Keratinocyte (primary cell): ENCODE measurements around the gene FSIP1. TPM values are rescaled to one million over a fixed set of nuclear protein-coding genes. Genes with fewer than 3 reads are reported as not detected.

Experiments used
- DNase-seq: peaks from one replicate; pipeline ENCODE4 v3.0.0-alpha.2; 2011; ENCODE audit warnings: low read depth, missing footprints, low spot score
- FAIRE-seq: peaks from 2 replicates; lab custom pipeline; 2011; peaks lifted over from hg19 to GRCh38; lab: Jason Lieb, UNC
- H2AFZ ChIP-seq: 2 replicates; pipeline ENCODE4 v1.6.0; 2012; ENCODE audit warnings: low read length, control low read depth, inconsistent platforms; ENCODE audit not compliant: control insufficient read depth
- H3K27ac ChIP-seq: 2 replicates; pipeline ENCODE4 v1.5.1; 2011; ENCODE audit warnings: low read length; ENCODE audit not compliant: control insufficient read depth, insufficient read depth
- H3K27me3 ChIP-seq: 3 replicates; pipeline ENCODE4 v1.6.0; 2011; ENCODE audit warnings: low read length; ENCODE audit not compliant: control insufficient read depth, insufficient read depth; ENCODE audit errors: extremely low read depth
- H3K36me3 ChIP-seq, 2 experiments: 2 replicates in 1 of 2; 3 replicates in 1 of 2; pipeline ENCODE4 v1.5.1; 2011; ENCODE audit warnings: low read length in 2 of 2, mild to moderate bottlenecking in 1 of 2; ENCODE audit not compliant: control insufficient read depth in 2 of 2, insufficient read depth in 2 of 2; ENCODE audit errors: extremely low read depth in 1 of 2
- H3K4me1 ChIP-seq: 3 replicates; pipeline ENCODE4 v1.5.1; 2011; ENCODE audit warnings: low read length; ENCODE audit not compliant: control insufficient read depth, insufficient read depth; ENCODE audit errors: extremely low read depth
- H3K4me2 ChIP-seq: 3 replicates; pipeline ENCODE4 v1.6.0; 2011; ENCODE audit warnings: low read depth, low read length; ENCODE audit not compliant: control insufficient read depth, insufficient read depth; ENCODE audit errors: extremely low read depth
- H3K4me3 ChIP-seq, 3 experiments: fragments of 200-600 bp in 1 of 3; sonication (generic) in 1 of 3; 2 replicates in 2 of 3; 3 replicates in 1 of 3; pipeline ENCODE4 v1.5.1; 2011 to 2016; ENCODE audit warnings: low read length in 3 of 3, mild to moderate bottlenecking in 3 of 3, control low read depth in 2 of 3, inconsistent platforms in 1 of 3, low read depth in 1 of 3, mixed read lengths in 1 of 3, mixed run types in 1 of 3, moderate library complexity in 1 of 3; ENCODE audit not compliant: control insufficient read depth in 2 of 3, insufficient read depth in 2 of 3; ENCODE audit errors: extremely low read depth in 1 of 3
- H3K79me2 ChIP-seq: 2 replicates; pipeline ENCODE4 v1.6.0; 2012; ENCODE audit warnings: low read length; ENCODE audit not compliant: control insufficient read depth, insufficient read depth
- H3K9ac ChIP-seq: 3 replicates; pipeline ENCODE4 v1.6.0; 2011; ENCODE audit warnings: low read length; ENCODE audit not compliant: control insufficient read depth, insufficient read depth; ENCODE audit errors: extremely low read depth
- H3K9me1 ChIP-seq: 3 replicates; pipeline ENCODE4 v1.6.0; 2011; ENCODE audit warnings: low read length; ENCODE audit not compliant: control insufficient read depth, insufficient read depth; ENCODE audit errors: extremely low read depth
- H3K9me3 ChIP-seq: 2 replicates; pipeline ENCODE4 v1.5.1; 2012; ENCODE audit warnings: low read depth, low read length; ENCODE audit not compliant: control insufficient read depth
- H4K20me1 ChIP-seq: 3 replicates; pipeline ENCODE4 v1.6.0; 2011; ENCODE audit warnings: low read length; ENCODE audit not compliant: control insufficient read depth, insufficient read depth; ENCODE audit errors: extremely low read depth
- EZH2 ChIP-seq: IDR thresholded peaks from one replicate; pipeline ENCODE4 v1.6.1; 2012; ENCODE audit warnings: inconsistent platforms, mild to moderate bottlenecking, low read length, moderate library complexity
- dilution Hi-C: fragments of 300-500 bp; cut with MboI; formaldehyde crosslinking; loops from one replicate; pipeline ENCODE4 v1.7.0; 2020; ENCODE audit warnings: low sequenced_read_pairs; ENCODE audit not compliant: extremely low pct_ligation_motif_present
- polyA plus RNA-seq, 5 experiments: library from polyadenylated mRNA; depleted of rRNA in 3 of 5; stranded (reverse) in 3 of 5; stranded (forward) in 1 of 5; unstranded in 1 of 5; fragments of >200 nt; gene quantifications; 1 replicate in 1 of 5; 2 replicates in 3 of 5; 3 replicates in 1 of 5; pipeline versions ENCODE4 v1.2.1 to v1.2.3, GENCODE V29; 2011 to 2012; ENCODE audit warnings: missing spikeins in 2 of 5, low read depth in 1 of 5, low replicate concordance in 1 of 5
- TF ChIP-seq, protein P1 (sequence below), 3 experiments: IDR thresholded peaks in 1 of 3; conservative IDR thresholded peaks in 1 of 3; optimal IDR thresholded peaks in 1 of 3; 2 replicates in 2 of 3; 3 replicates in 1 of 3; pipeline versions ENCODE3 to v1.5.1; 2011; ENCODE audit warnings: low read length in 3 of 3, mild to moderate bottlenecking in 3 of 3, moderate library complexity in 2 of 3, control low read depth in 1 of 3, inconsistent platforms in 1 of 3; ENCODE audit not compliant: insufficient read depth in 2 of 3; ENCODE audit errors: extremely low read depth in 1 of 3

FSIP1 gene
- polyA plus RNA-seq, 1 donor (not counting 4 experiments of a cell fraction or from before 2014, with no cell fraction given) = 1.5 TPM

DNA sequence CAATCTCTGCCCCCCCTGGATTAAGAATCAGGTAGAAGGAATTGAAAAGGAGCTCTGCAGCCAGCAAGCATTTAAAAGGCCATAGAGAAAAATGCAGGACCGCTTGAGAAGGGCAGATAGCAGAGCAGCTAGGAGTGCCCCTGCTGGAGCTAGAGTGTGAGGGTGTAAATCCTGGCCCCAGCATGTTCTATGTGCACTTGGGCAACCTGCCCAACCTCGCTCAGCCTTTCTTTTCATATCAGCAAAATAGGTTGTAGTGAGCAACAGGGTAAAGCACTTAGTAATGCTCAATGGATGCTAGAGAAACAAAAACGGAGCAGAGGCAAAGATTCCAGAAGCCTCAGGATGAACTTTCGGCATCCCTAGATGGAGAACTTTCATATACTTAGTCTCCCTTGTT, 226.8 kb downstream of the FSIP1 start:
- dilution Hi-C loops = no loop called here
- FAIRE-seq (peak; percentile 73), DNase-seq (no peak)
- Histone ChIP-seq H3K4me1 (peaks cover 18% of the 10 kb centered on the region), H3K9me1 (no peaks in the 10 kb centered on the region), H3K27me3 (no peaks in the 10 kb centered on the region), H3K9me3 (no peaks in the 10 kb centered on the region), H4K20me1 (no peaks in the 10 kb centered on the region), H2AFZ (no peak overlapping the region), H3K79me2 (no peaks in the 10 kb centered on the region), H3K9ac (no peak overlapping the region), H3K4me3 (no peak overlapping the region), H3K4me2 (peak overlapping the region; percentile 56), H3K27ac (no peak overlapping the region), H3K36me3 (no peaks in the 10 kb centered on the region)
- TF ChIP-seq, protein P1, sequence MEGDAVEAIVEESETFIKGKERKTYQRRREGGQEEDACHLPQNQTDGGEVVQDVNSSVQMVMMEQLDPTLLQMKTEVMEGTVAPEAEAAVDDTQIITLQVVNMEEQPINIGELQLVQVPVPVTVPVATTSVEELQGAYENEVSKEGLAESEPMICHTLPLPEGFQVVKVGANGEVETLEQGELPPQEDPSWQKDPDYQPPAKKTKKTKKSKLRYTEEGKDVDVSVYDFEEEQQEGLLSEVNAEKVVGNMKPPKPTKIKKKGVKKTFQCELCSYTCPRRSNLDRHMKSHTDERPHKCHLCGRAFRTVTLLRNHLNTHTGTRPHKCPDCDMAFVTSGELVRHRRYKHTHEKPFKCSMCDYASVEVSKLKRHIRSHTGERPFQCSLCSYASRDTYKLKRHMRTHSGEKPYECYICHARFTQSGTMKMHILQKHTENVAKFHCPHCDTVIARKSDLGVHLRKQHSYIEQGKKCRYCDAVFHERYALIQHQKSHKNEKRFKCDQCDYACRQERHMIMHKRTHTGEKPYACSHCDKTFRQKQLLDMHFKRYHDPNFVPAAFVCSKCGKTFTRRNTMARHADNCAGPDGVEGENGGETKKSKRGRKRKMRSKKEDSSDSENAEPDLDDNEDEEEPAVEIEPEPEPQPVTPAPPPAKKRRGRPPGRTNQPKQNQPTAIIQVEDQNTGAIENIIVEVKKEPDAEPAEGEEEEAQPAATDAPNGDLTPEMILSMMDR (optimal IDR thresholded peaks at IDR 0.05 in 1 of 3, IDR thresholded peaks at IDR 0.05 in 1 of 3, conservative IDR thresholded peaks at IDR 0.05 in 1 of 3; ENCODE audit: extremely low read depth in 1 of 3, insufficient read depth in 2 of 3, low read length in 3 of 3) = peak in 2 of 3 experiments; percentile 10 to 40
- TF ChIP-seq EZH2 = no peak

DNA sequence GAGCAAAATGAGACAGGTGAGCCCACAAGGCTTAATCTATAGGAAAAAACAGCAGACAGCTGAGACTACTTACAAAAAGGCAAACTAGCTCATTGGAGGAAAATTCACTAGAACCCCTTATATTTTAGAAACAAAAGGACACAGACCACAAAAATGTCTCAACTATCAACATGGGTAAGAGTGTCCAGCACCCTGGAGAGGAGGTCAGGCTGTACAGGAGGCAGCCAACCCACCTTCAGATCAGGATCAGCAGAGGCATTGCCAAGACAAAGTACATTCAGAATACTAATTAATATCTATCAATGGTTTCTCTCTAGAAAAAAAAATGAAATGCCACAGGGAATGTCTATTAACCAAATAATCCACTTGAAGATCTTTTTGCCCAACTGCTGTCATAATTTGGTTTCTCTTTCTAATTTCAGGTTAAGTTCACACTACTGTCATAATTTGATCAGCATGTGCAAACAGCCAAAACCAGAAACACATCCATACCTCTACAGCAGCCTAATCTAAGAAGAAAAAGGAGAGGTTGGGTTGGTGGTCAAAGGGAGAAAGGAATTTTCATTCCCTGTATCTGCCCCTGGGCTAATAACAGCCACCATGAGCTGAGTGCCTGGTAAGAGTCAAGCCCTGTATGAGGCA, 227.8 kb downstream of the FSIP1 start:
- Histone ChIP-seq H3K79me2 (no peaks in the 10 kb centered on the region), H3K4me3 (no peak overlapping the region), H3K9me1 (no peaks in the 10 kb centered on the region), H2AFZ (no peak overlapping the region), H3K9ac (no peak overlapping the region), H3K9me3 (no peaks in the 10 kb centered on the region), H3K27me3 (no peaks in the 10 kb centered on the region), H3K27ac (no peak overlapping the region), H3K36me3 (no peaks in the 10 kb centered on the region), H4K20me1 (no peaks in the 10 kb centered on the region), H3K4me1 (peaks cover 18% of the 10 kb centered on the region), H3K4me2 (no peak overlapping the region)
- FAIRE-seq = no peak
- TF ChIP-seq, protein P1 (optimal IDR thresholded peaks at IDR 0.05 in 1 of 3, IDR thresholded peaks at IDR 0.05 in 1 of 3, conservative IDR thresholded peaks at IDR 0.05 in 1 of 3; ENCODE audit: extremely low read depth in 1 of 3, insufficient read depth in 2 of 3, low read length in 3 of 3) = no peak
- TF ChIP-seq EZH2 = no peak
- dilution Hi-C loops = no loop called here
- no peak for DNase-seq
